GM10266 (cell line): Measurements from ENCODE around the gene UBE2O.

Source experiments
- DNase-seq: peaks from one replicate; pipeline ENCODE4 v3.0.0; 2012; ENCODE audit errors: extremely low spot score
- CTCF ChIP-seq: IDR thresholded peaks from 2 replicates; pipeline ENCODE4 v1.5.1; 2012; ENCODE audit warnings: mild to moderate bottlenecking, low read depth; ENCODE audit not compliant: control insufficient read depth, insufficient read depth; ENCODE audit errors: missing control alignments

UBE2O gene

GRCh38 chr17:76462556-76463290, 9.8 kb upstream of the UBE2O start:
- DNase-seq, result no peak
- TF ChIP-seq CTCF, result no peak

- TF ChIP-seq CTCF, result no peak
- no peak for DNase-seq
Observed at GRCh38 chr17:76461765-76462555, 9.0 kb upstream of the UBE2O start.

- TF ChIP-seq CTCF, result no peak
- no peak for DNase-seq
Observed at GRCh38 chr17:76459674-76460073, 6.7 kb upstream of the UBE2O start.

GRCh38 chr17:76458580-76459490, 5.9 kb upstream of the UBE2O start:
- TF ChIP-seq CTCF, result peak; percentile 76
- DNase-seq, result peak; percentile 76

GRCh38 chr17:76453431-76453743, 435 bp upstream of the UBE2O start:
- no peak for DNase-seq
- no peak for TF ChIP-seq CTCF

- no peak for TF ChIP-seq CTCF
- no peak for DNase-seq
Observed at GRCh38 chr17:76452127-76452659, 759 bp downstream of the UBE2O start.
